OCI-LY1 (cell line): ENCODE measurements around the gene CATSPERB.
"Not testable (repeated sequence)": the region's sequence is repeated elsewhere in the genome, so short reads cannot be mapped to it uniquely, and the experiment has no call there.

Experiments used
- H2AFZ ChIP-seq: fragments of 200-600 bp; sonication (generic), shearing (Covaris generic); 2 replicates; pipeline ENCODE4 v1.6.0; 2014; ENCODE audit warnings: antibody characterized with exemption, mild to moderate bottlenecking, low read length
- H3F3A ChIP-seq: fragments of 200-600 bp; sonication (generic), shearing (Covaris generic); 2 replicates; pipeline ENCODE4 v1.6.0; 2014; ENCODE audit warnings: mild to moderate bottlenecking, antibody characterized with exemption, low read length, moderate library complexity; ENCODE audit not compliant: insufficient read depth
- H3K27ac ChIP-seq: fragments of 200-600 bp; sonication (generic); 2 replicates; pipeline ENCODE4 v1.5.1; 2014; ENCODE audit warnings: low read length, mixed run types, mild to moderate bottlenecking, low read depth; ENCODE audit not compliant: poor library complexity, severe bottlenecking
- H3K27me3 ChIP-seq: fragments of 200-600 bp; sonication (generic); 2 replicates; pipeline ENCODE4 v1.6.0; 2014; ENCODE audit warnings: antibody characterized with exemption, mild to moderate bottlenecking, low read length, moderate library complexity; ENCODE audit not compliant: insufficient read depth
- H3K36me3 ChIP-seq: fragments of 200-600 bp; sonication (generic); 2 replicates; pipeline ENCODE4 v1.6.1; 2014; ENCODE audit warnings: mild to moderate bottlenecking, antibody characterized with exemption, low read length, moderate library complexity, mixed read lengths; ENCODE audit not compliant: insufficient read depth
- H3K4me1 ChIP-seq: fragments of 200-600 bp; sonication (generic); 2 replicates; pipeline ENCODE4 v1.5.1; 2014; ENCODE audit warnings: mild to moderate bottlenecking, low read length, moderate library complexity; ENCODE audit not compliant: insufficient read depth, severe bottlenecking
- H3K4me2 ChIP-seq: fragments of 200-600 bp; sonication (generic), shearing (Covaris generic); 2 replicates; pipeline ENCODE4 v1.6.1; 2014; ENCODE audit warnings: low read length
- H3K4me3 ChIP-seq: fragments of 200-600 bp; sonication (generic); 2 replicates; pipeline ENCODE4 v1.5.1; 2014; ENCODE audit warnings: low read length, low read depth, mild to moderate bottlenecking, mixed read lengths; ENCODE audit not compliant: poor library complexity, severe bottlenecking
- H3K79me2 ChIP-seq: fragments of 200-600 bp; shearing (Covaris generic); 2 replicates; pipeline ENCODE4 v1.6.1; 2016; ENCODE audit warnings: mixed run types, low read length, mixed read lengths; ENCODE audit not compliant: insufficient read depth
- H3K9ac ChIP-seq: fragments of 200-600 bp; sonication (generic), shearing (Covaris generic); 2 replicates; pipeline ENCODE4 v1.6.1; 2014; ENCODE audit warnings: mild to moderate bottlenecking, low read length, mixed read lengths
- H3K9me2 ChIP-seq: fragments of 200-600 bp; sonication (generic), shearing (Covaris generic); 2 replicates; pipeline ENCODE4 v1.6.1; 2014; ENCODE audit warnings: low read depth, mild to moderate bottlenecking, low read length, mixed read lengths
- H3K9me3 ChIP-seq: fragments of 200-600 bp; shearing (Covaris generic); 2 replicates; pipeline ENCODE4 v1.6.1; 2014; ENCODE audit warnings: low read length, mixed read lengths
- H4K20me1 ChIP-seq: fragments of 200-600 bp; sonication (generic), shearing (Covaris generic); 2 replicates; pipeline ENCODE4 v1.6.0; 2016; ENCODE audit warnings: mild to moderate bottlenecking, low read length; ENCODE audit not compliant: insufficient read depth
- EZH2 ChIP-seq: fragments of 200-600 bp; sonication (generic), shearing (Covaris generic); IDR thresholded peaks from 2 replicates; pipeline ENCODE4 v1.8.0; 2017; ENCODE audit warnings: borderline replicate concordance, mixed run types, mild to moderate bottlenecking, antibody characterized with exemption, low read length, moderate library complexity, mixed read lengths
- TF ChIP-seq, protein P1 (sequence below): fragments of 200-600 bp; sonication (generic), shearing (Covaris generic); IDR thresholded peaks from 2 replicates; pipeline ENCODE4 v1.5.1; 2017; ENCODE audit warnings: mild to moderate bottlenecking, antibody characterized with exemption, low read length, moderate library complexity, mixed read lengths

Gene CATSPERB

DNA sequence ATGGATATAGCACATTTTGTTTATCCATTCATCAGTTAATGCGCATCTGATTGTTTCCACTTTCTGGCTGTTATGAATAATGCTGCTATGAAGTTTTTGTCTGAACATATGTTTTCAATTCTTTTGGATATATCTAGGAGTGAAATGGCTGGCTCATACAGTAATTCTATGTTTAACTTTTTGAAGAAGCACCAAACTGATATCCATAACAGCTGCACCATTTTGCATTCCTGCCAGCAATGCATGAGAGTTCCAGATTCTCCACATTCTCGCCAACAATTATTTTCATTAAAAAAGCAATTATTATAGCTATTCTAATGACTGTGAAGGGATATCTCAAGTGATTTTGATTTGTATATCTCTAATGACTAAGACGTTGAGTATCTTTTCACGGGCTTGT, 131.9 kb downstream of the CATSPERB start:
- Histone ChIP-seq H3K4me2 (no peak overlapping the region), H3K27me3 (no peaks in the 10 kb centered on the region), H3K4me1 (no peaks in the 10 kb centered on the region), H2AFZ (no peak overlapping the region), H3K79me2 (no peaks in the 10 kb centered on the region), H3F3A (no peaks in the 10 kb centered on the region), H3K9me2 (no peaks in the 10 kb centered on the region), H3K9ac (no peak overlapping the region), H3K36me3 (no peaks in the 10 kb centered on the region), H3K27ac (no peak overlapping the region), H3K9me3 (peaks cover 4% of the 10 kb centered on the region), H3K4me3 (no peak overlapping the region), H4K20me1 (no peaks in the 10 kb centered on the region)
- TF ChIP-seq EZH2, result no peak
- TF ChIP-seq, protein P1, sequence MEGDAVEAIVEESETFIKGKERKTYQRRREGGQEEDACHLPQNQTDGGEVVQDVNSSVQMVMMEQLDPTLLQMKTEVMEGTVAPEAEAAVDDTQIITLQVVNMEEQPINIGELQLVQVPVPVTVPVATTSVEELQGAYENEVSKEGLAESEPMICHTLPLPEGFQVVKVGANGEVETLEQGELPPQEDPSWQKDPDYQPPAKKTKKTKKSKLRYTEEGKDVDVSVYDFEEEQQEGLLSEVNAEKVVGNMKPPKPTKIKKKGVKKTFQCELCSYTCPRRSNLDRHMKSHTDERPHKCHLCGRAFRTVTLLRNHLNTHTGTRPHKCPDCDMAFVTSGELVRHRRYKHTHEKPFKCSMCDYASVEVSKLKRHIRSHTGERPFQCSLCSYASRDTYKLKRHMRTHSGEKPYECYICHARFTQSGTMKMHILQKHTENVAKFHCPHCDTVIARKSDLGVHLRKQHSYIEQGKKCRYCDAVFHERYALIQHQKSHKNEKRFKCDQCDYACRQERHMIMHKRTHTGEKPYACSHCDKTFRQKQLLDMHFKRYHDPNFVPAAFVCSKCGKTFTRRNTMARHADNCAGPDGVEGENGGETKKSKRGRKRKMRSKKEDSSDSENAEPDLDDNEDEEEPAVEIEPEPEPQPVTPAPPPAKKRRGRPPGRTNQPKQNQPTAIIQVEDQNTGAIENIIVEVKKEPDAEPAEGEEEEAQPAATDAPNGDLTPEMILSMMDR, result no peak

GRCh38 chr14:91595736-91596135, 136.2 kb downstream of the CATSPERB start:
- no peaks in the 10 kb centered on the region for H3K9me2 ChIP-seq
- H3K27me3 ChIP-seq, result no peaks in the 10 kb centered on the region
- H3F3A ChIP-seq, result no peaks in the 10 kb centered on the region
- H3K4me1 ChIP-seq, result no peaks in the 10 kb centered on the region
- H4K20me1 ChIP-seq, result no peaks in the 10 kb centered on the region
- H3K79me2 ChIP-seq, result no peaks in the 10 kb centered on the region
- H3K4me2 ChIP-seq, result no peak overlapping the region
- no peak overlapping the region for H2AFZ ChIP-seq
- H3K27ac ChIP-seq, result no peak overlapping the region
- H3K9ac ChIP-seq, result no peak overlapping the region
- no peaks in the 10 kb centered on the region for H3K36me3 ChIP-seq
- TF ChIP-seq, protein P1, result no peak
- no peak for TF ChIP-seq EZH2
- no peak overlapping the region for H3K4me3 ChIP-seq
- peaks cover 4% of the 10 kb centered on the region for H3K9me3 ChIP-seq

- H3K4me1 ChIP-seq, H3F3A ChIP-seq, H3K27ac ChIP-seq, H4K20me1 ChIP-seq, H3K9ac ChIP-seq, H3K9me2 ChIP-seq, H3K79me2 ChIP-seq, H3K36me3 ChIP-seq, H2AFZ ChIP-seq, H3K4me2 ChIP-seq, H3K4me3 ChIP-seq, H3K9me3 ChIP-seq, H3K27me3 ChIP-seq: not testable (repeated sequence)
These were observed 137.9 kb downstream of the CATSPERB start for GRCh38 chr14:91593957-91594356.

- no peaks in the 10 kb centered on the region for H3K27me3 ChIP-seq
- no peaks in the 10 kb centered on the region for H3K9me2 ChIP-seq
- no peak overlapping the region for H3K27ac ChIP-seq
- H3K9me3 ChIP-seq, result no peaks in the 10 kb centered on the region
- no peaks in the 10 kb centered on the region for H4K20me1 ChIP-seq
- no peak overlapping the region for H3K4me3 ChIP-seq
- TF ChIP-seq, protein P1, result no peak
- no peak for TF ChIP-seq EZH2
- no peaks in the 10 kb centered on the region for H3F3A ChIP-seq
- no peak overlapping the region for H2AFZ ChIP-seq
- H3K9ac ChIP-seq, result no peak overlapping the region
- no peaks in the 10 kb centered on the region for H3K4me1 ChIP-seq
- H3K4me2 ChIP-seq, result no peak overlapping the region
- H3K36me3 ChIP-seq, result no peaks in the 10 kb centered on the region
- H3K79me2 ChIP-seq, result no peaks in the 10 kb centered on the region
These were observed 145.5 kb downstream of the CATSPERB start for GRCh38 chr14:91586410-91586809.
